Subcutaneous adipose tissue (tissue), 4 donors: Measurements from ENCODE around the gene PRB3. TPM values are rescaled to one million over a fixed set of nuclear protein-coding genes. Genes with fewer than 3 reads are reported as not detected.

Source experiments
- total RNA-seq, 4 donors: library from RNA; depleted of rRNA; stranded (reverse); fragments of >200 nt; gene quantifications; one replicate each; pipeline ENCODE4 v1.1.0, GENCODE V29; 2016
- TF ChIP-seq, protein P1 (sequence below): fragments of 450-650 bp; IDR thresholded peaks from one replicate; pipeline ENCODE4 v1.5.1; 2016; ENCODE audit warnings: low read depth, mild to moderate bottlenecking, control low read depth, antibody characterized with exemption, moderate library complexity

Gene PRB3
- total RNA-seq, 4 donors from 2014 or later, result not detected

DNA sequence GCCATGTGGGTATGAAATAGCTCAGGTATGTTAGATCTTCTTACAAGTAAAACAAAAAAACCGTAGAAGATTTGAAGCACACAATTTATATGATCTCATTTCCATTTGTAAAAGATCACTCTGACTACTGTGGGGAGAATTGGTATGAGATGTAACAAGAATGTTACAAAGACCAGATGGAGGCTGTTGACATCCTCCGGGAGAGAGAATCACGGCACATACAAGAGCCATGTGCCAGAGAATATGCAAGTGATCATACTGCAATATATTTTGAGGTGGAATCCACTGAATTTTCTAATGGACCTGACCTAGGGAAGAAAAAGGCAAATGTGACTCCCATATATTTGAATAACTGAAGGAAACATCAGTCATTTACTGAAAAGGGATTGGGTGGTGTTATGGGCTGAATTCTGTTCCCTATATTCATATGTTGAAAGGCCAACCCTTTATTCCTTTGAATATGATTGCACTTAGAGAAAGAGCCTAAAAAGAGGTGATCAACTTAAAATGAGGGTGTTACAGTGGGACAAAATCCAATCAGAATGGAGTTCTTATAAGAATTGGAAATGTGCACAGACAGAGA lies 29.1 kb downstream of the PRB3 start:
- TF ChIP-seq, protein P1, sequence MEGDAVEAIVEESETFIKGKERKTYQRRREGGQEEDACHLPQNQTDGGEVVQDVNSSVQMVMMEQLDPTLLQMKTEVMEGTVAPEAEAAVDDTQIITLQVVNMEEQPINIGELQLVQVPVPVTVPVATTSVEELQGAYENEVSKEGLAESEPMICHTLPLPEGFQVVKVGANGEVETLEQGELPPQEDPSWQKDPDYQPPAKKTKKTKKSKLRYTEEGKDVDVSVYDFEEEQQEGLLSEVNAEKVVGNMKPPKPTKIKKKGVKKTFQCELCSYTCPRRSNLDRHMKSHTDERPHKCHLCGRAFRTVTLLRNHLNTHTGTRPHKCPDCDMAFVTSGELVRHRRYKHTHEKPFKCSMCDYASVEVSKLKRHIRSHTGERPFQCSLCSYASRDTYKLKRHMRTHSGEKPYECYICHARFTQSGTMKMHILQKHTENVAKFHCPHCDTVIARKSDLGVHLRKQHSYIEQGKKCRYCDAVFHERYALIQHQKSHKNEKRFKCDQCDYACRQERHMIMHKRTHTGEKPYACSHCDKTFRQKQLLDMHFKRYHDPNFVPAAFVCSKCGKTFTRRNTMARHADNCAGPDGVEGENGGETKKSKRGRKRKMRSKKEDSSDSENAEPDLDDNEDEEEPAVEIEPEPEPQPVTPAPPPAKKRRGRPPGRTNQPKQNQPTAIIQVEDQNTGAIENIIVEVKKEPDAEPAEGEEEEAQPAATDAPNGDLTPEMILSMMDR, result no peak

DNA sequence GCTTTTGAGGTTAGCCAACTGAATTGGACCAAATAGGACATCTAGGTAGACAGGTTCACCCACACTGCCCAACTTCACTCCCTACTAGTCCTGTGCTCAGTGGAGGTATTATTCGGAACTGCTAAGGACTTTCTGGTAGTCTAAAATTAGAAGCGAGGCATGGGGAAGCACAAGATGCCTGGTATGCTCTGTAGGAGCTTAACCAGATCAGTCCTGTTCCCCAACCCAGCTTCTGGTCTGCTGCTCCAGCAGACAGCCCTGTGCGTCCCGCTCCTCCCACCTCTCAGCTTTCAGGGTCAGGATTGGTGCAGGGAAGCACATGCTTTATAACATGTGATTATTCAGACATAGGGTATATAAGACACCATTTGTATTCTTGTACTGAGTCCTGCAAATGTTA lies 31.2 kb downstream of the PRB3 start:
- TF ChIP-seq, protein P1, result no peak

DNA sequence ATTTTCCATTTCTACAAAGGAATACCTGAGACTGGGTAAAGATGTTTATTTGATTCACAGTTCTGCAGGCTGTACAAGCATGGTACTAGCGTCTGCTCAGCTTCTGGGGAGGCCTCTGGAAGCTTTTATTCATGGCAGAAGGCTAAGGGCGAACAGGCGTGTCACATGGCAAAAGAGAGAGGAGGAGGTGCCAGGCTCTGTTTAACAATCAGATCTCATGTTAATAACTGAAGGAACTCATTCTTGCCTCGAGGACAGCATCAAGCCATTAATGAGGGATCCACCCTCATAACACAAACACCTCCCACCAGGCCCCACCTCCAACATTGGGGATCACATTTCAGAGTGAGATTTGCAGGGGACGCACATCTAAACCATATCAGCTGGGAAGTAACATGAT lies 36.0 kb downstream of the PRB3 start:
- TF ChIP-seq, protein P1, result no peak

DNA sequence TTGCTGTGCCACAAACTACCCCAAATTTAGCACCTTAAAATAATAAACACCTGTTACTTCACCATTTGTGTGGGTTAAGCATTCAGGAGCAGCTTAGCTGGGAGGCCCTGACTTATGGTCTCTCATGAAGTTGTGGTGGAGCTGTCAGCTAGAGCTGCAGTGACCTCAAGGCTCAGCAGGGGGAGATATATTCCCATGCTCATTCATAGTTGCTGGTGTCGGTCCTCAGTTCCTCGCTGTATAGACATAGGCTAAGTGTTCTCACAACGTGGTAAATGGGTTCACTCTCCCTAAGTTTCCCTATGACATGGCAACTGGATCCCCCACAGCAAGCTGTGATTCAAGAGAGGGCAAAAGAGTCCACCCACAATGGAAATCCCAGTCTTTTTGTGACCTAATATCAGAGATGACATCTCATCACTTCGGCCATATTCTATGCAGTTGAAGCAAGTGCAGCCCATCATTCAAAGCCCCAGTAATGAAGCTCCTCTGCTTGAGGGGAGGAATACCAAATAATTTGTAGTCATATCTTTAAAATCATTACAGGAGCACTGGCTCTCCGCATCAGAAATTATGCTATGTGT lies 41.1 kb downstream of the PRB3 start:
- TF ChIP-seq, protein P1, result no peak

DNA sequence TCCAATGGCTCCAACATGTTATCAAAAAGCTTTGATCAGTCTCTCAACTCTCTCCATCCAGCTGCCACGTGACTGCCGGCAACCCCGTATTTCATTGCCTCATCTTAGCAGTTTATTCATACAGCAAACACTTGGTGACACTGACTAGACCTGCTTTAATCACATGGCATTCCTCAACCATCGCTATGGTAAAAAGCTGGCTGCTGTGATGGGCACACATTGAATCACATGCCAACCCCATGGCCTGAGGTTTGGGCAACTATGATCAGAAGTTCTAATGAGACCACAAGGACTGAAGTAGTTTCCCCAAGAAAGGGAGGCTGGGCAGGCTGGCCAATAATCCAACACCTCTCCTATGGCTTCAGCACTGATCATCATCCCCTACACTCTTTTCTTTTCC lies 42.1 kb downstream of the PRB3 start:
- TF ChIP-seq, protein P1, result no peak

Other genes starting within 250 kb of the PRB3 start
- 1 to 10 TPM; 5.7 to 8.8 (median 6.2) TPM for gene TAS2R19, start 247.1 kb downstream of the PRB3 start, total RNA-seq
- 1 to 10 TPM; 3.4 to 7.6 (median 6.0) TPM for gene TAS2R31, start 238.3 kb downstream of the PRB3 start, total RNA-seq
- 1 to 10 TPM; 1.9 to 4.5 (median 2.4) TPM for gene TAS2R46, start 207.4 kb downstream of the PRB3 start, total RNA-seq
- 1 to 10 TPM; 1.7 to 5.5 (median 3.6) TPM for gene TAS2R43, start 177.4 kb downstream of the PRB3 start, total RNA-seq
- 10 to 100 TPM in 2 of 4 donors, 1 to 10 TPM in 2; 5.1 to 17.9 (median 11.8) TPM for gene TAS2R30, start 135.1 kb downstream of the PRB3 start, total RNA-seq
- 1 to 10 TPM; 5.7 to 8.0 (median 7.4) TPM for gene SMIM10L1, start 98.5 kb downstream of the PRB3 start, total RNA-seq
- not detected for gene TAS2R42, start 82.8 kb downstream of the PRB3 start, total RNA-seq
- not detected for gene PRB4, start 40.7 kb upstream of the PRB3 start, total RNA-seq
- not detected for gene PRB2, start 125.9 kb upstream of the PRB3 start, total RNA-seq